D721Med (cell line): ENCODE data around the gene C19orf73.

Experiments used
- DNase-seq: peaks from one replicate; pipeline ENCODE4 v3.0.0; 2011; ENCODE audit warnings: low spot score; ENCODE audit not compliant: insufficient read length
- FAIRE-seq: peaks from 2 replicates; lab custom pipeline; 2011; peaks lifted over from hg19 to GRCh38; lab: Jason Lieb, UNC
- CTCF ChIP-seq: IDR thresholded peaks from 2 replicates; pipeline ENCODE4 v1.5.1; 2012; ENCODE audit warnings: mild to moderate bottlenecking, control low read depth; ENCODE audit not compliant: insufficient read depth; ENCODE audit errors: missing control alignments

Gene C19orf73

GRCh38 chr19:49118565-49119410 lies at the start of gene C19orf73:
Gene C19orf73, minus strand, starts transcription at chr19:49119143. Its CDS starts 121 bp downstream, at chr19:49119022.
- no peak for FAIRE-seq
- peak; percentile 92 for DNase-seq
- TF ChIP-seq CTCF = no peak

- no peak for TF ChIP-seq CTCF
- no peak for FAIRE-seq
- DNase-seq = no peak
Measured at GRCh38 chr19:49168421-49168820, 49.5 kb upstream of the C19orf73 start.

GRCh38 chr19:49167857-49168409 lies 49.0 kb upstream of the C19orf73 start:
- FAIRE-seq = no peak
- TF ChIP-seq CTCF = no peak
- DNase-seq = no peak

GRCh38 chr19:49165865-49166301 lies 46.9 kb upstream of the C19orf73 start:
- no peak for FAIRE-seq
- no peak for TF ChIP-seq CTCF
- DNase-seq = no peak

GRCh38 chr19:49165111-49165750 lies 46.3 kb upstream of the C19orf73 start:
- no peak for DNase-seq
- no peak for FAIRE-seq
- TF ChIP-seq CTCF = no peak

GRCh38 chr19:49161987-49162386 lies 43.0 kb upstream of the C19orf73 start:
- FAIRE-seq (no peak), DNase-seq (no peak)
- no peak for TF ChIP-seq CTCF
